Hepatocyte (in vitro differentiated cells): Measurements from ENCODE around the gene CEBPZ. TPM values are rescaled to one million over a fixed set of nuclear protein-coding genes. Genes with fewer than 3 reads are reported as not detected.

Experiments
- DNase-seq: peaks from one replicate; pipeline ENCODE4 v3.0.0-alpha.2; 2016; ENCODE audit warnings: low spot score
- H2AFZ ChIP-seq: fragments of 200-600 bp; sonication (generic); 2 replicates; pipeline ENCODE4 v1.6.0; 2016; ENCODE audit warnings: antibody characterized with exemption, mild to moderate bottlenecking
- H3K27ac ChIP-seq: fragments of 200-600 bp; sonication (generic); 2 replicates; pipeline ENCODE4 v1.5.1; 2016; ENCODE audit warnings: mild to moderate bottlenecking
- H3K27me3 ChIP-seq: fragments of 200-600 bp; sonication (generic); 2 replicates; pipeline ENCODE4 v1.6.1; 2016
- H3K36me3 ChIP-seq: fragments of 200-600 bp; sonication (generic); replicated peaks from 2 replicates; pipeline ENCODE4 v1.5.1; 2016; ENCODE audit warnings: low read depth; ENCODE audit not compliant: insufficient read depth
- H3K4me1 ChIP-seq: fragments of 200-600 bp; sonication (generic); 2 replicates; pipeline ENCODE4 v1.5.1; 2016; ENCODE audit warnings: mild to moderate bottlenecking, moderate library complexity; ENCODE audit not compliant: insufficient read depth
- H3K4me2 ChIP-seq: fragments of 200-600 bp; sonication (generic); 2 replicates; pipeline ENCODE4 v1.6.0; 2016
- H3K4me3 ChIP-seq: fragments of 200-600 bp; sonication (generic); 2 replicates; pipeline ENCODE4 v1.5.1; 2016; ENCODE audit warnings: mild to moderate bottlenecking
- H3K79me2 ChIP-seq: fragments of 200-600 bp; sonication (generic); 2 replicates; pipeline ENCODE4 v1.6.0; 2017; ENCODE audit warnings: mild to moderate bottlenecking
- H3K9me2 ChIP-seq: fragments of 200-600 bp; sonication (generic); replicated peaks from 2 replicates; pipeline ENCODE4 v1.6.0; 2017; ENCODE audit warnings: mild to moderate bottlenecking; ENCODE audit not compliant: insufficient read depth
- H3K9me3 ChIP-seq: fragments of 200-600 bp; sonication (generic); 2 replicates; pipeline ENCODE4 v1.5.1; 2016; ENCODE audit warnings: low read depth, mild to moderate bottlenecking
- H4K20me1 ChIP-seq: fragments of 200-600 bp; sonication (generic); 2 replicates; pipeline ENCODE4 v1.6.0; 2016; ENCODE audit warnings: mild to moderate bottlenecking; ENCODE audit not compliant: insufficient read depth, poor library complexity, severe bottlenecking
- EZH2 ChIP-seq: fragments of 200-600 bp; sonication (generic); IDR thresholded peaks from 2 replicates; pipeline ENCODE4 v1.6.1; 2016; ENCODE audit warnings: antibody characterized with exemption, mild to moderate bottlenecking, borderline replicate concordance
- EZH2phosphoT487 ChIP-seq: fragments of 200-600 bp; sonication (generic); IDR thresholded peaks from one replicate; pipeline ENCODE4 v1.6.1; 2018; ENCODE audit warnings: antibody characterized with exemption, mild to moderate bottlenecking, low read depth, moderate library complexity; ENCODE audit not compliant: unreplicated experiment, severe bottlenecking
- WGBS: methylation state at CpG from one replicate; pipeline ENCODE4 v1.1.6; 2016; ENCODE audit warnings: low lambda C conversion rate; ENCODE audit errors: missing lambda C conversion rate; 5-methylcytosine and 5-hydroxymethylcytosine counted together
- polyA plus RNA-seq: library from polyadenylated mRNA; unstranded; fragments of >200 nt; fragmentation: Nextera tagmentation; extraction: Ambion mirVana; gene quantifications from 2 replicates; pipeline ENCODE4 v1.2.1, GENCODE V29; 2016
- total RNA-seq: library from RNA; depleted of rRNA; stranded (reverse); fragments of >200 nt; gene quantifications from 2 replicates; pipeline ENCODE4 v1.2.3, GENCODE V29; 2014
- TF ChIP-seq, protein P1 (sequence below): fragments of 200-600 bp; sonication (generic); IDR thresholded peaks from 2 replicates; pipeline ENCODE4 v1.5.1; 2016; ENCODE audit warnings: antibody characterized with exemption, mild to moderate bottlenecking; ENCODE audit not compliant: poor library complexity

The CEBPZ gene
- total and polyA plus RNA-seq, 2 experiments from 2014 or later: 21.5 to 40.3 TPM

DNA sequence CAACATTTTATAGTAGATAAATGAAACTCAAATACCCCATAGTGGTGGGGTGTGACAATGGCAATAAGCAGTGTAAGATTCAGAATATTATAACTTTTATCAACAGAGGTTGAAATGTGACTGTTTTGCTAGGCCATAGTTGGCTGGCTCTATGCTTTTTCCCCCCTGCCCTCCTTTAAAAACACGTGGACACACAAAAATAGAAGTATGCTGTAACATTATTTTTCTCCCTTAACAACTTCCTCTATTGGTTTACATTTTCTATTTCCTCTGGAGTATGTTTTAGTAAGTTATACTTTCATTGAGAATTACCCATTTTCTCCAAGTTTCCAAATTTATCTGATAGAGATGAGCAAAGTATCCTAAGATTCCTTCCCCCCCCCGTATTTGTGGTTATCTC is 31.1 kb upstream of the CEBPZ start:
- Histone ChIP-seq H3K4me2 (no peak overlapping the region), H3K4me1 (no peaks in the 10 kb centered on the region), H3K27me3 (no peaks in the 10 kb centered on the region), H3K9me3 (no peaks in the 10 kb centered on the region), H4K20me1 (no peaks in the 10 kb centered on the region), H3K36me3 (no peaks in the 10 kb centered on the region), H3K27ac (no peak overlapping the region), H2AFZ (no peak overlapping the region), H3K79me2 (no peaks in the 10 kb centered on the region), H3K4me3 (no peak overlapping the region), H3K9me2 (no peaks in the 10 kb centered on the region)
- 77% methylated on average over 2 of the region's 2 CpGs for WGBS
- DNase-seq: no peak
- TF ChIP-seq, protein P1, sequence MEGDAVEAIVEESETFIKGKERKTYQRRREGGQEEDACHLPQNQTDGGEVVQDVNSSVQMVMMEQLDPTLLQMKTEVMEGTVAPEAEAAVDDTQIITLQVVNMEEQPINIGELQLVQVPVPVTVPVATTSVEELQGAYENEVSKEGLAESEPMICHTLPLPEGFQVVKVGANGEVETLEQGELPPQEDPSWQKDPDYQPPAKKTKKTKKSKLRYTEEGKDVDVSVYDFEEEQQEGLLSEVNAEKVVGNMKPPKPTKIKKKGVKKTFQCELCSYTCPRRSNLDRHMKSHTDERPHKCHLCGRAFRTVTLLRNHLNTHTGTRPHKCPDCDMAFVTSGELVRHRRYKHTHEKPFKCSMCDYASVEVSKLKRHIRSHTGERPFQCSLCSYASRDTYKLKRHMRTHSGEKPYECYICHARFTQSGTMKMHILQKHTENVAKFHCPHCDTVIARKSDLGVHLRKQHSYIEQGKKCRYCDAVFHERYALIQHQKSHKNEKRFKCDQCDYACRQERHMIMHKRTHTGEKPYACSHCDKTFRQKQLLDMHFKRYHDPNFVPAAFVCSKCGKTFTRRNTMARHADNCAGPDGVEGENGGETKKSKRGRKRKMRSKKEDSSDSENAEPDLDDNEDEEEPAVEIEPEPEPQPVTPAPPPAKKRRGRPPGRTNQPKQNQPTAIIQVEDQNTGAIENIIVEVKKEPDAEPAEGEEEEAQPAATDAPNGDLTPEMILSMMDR: no peak
- TF ChIP-seq EZH2: no peak
- no peak for TF ChIP-seq EZH2phosphoT487

DNA sequence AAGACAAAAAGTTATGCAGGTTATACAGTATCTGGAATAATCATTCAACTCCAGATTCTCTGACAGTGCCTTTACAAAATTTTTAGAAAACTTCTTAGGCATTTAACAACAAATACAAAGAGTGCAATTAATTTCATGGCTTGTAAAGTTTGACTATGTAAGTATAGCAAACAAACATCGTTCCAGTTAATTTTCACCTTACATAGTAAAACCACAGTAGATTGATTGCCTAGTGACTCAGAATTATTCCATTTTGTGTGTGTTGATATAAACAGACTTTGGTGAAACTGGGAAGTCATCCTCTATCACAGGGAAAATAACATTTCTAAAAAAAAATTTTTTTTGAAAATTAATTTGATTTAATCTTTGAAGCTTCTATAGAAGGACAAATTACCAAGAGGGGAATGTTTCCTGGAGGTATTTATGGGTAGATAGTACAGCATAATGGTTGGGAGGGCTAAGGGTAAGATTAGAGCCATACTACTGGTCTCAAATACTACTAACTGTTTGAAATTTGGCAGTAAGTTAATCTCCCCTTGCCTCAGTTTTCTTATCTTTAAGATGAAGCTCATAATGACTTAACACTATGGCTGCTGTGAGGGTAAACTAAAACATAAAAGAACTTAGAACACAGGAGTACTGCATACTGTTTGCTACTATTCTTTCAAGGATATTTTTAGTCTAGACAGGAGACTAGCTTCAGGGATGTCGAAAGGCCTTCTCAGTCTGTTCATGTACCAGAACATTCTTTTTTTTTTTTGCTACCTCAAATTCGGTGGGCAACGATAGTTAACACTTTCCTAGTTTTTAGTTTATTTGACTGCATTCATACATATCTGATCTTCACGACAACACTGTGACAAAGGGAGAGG is 19.7 kb upstream of the CEBPZ start:
- no peak overlapping the region for H3K4me2 ChIP-seq
- no peaks in the 10 kb centered on the region for H3K36me3 ChIP-seq
- no peak for DNase-seq
- H3K27ac ChIP-seq: no peak overlapping the region
- no peaks in the 10 kb centered on the region for H3K9me3 ChIP-seq
- no peaks in the 10 kb centered on the region for H4K20me1 ChIP-seq
- no peak overlapping the region for H2AFZ ChIP-seq
- H3K79me2 ChIP-seq: no peaks in the 10 kb centered on the region
- no peak overlapping the region for H3K4me3 ChIP-seq
- H3K9me2 ChIP-seq: no peaks in the 10 kb centered on the region
- WGBS: 76% methylated on average over 5 of the region's 5 CpGs
- no peaks in the 10 kb centered on the region for H3K27me3 ChIP-seq
- H3K4me1 ChIP-seq: no peaks in the 10 kb centered on the region
- TF ChIP-seq, protein P1: no peak
- TF ChIP-seq EZH2phosphoT487 (no peak), EZH2 (no peak)

DNA sequence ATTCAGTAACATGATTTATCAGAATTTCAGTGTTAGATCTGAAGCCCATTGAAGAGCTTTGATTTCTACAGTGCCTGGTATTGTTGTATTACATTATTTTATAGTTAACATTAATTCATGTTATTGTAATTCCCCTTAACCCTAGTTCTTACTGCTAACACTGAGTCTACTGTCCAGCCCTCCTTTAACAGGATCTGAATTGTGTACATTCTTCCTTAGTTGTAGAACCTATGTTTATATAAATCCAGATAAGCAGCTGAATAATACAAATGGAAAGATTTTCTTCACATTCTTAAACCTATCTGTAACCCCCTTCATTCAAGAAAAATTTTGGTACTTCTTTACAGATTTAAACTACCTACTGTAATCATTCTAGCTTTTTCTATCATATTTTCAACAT is 14.8 kb upstream of the CEBPZ start:
- TF ChIP-seq EZH2 (no peak), EZH2phosphoT487 (no peak)
- TF ChIP-seq, protein P1: no peak
- no peak overlapping the region for H2AFZ ChIP-seq

More for the DNA sequence above, 14.8 kb upstream of the CEBPZ start:
- no peak overlapping the region for H3K4me3 ChIP-seq
- H3K27me3 ChIP-seq: no peaks in the 10 kb centered on the region
- no peaks in the 10 kb centered on the region for H3K9me3 ChIP-seq
- H3K9me2 ChIP-seq: no peaks in the 10 kb centered on the region
- no peaks in the 10 kb centered on the region for H3K79me2 ChIP-seq
- no peaks in the 10 kb centered on the region for H4K20me1 ChIP-seq
- H3K4me2 ChIP-seq: no peak overlapping the region
- no peaks in the 10 kb centered on the region for H3K36me3 ChIP-seq
- no peaks in the 10 kb centered on the region for H3K4me1 ChIP-seq
- H3K27ac ChIP-seq: no peak overlapping the region
- DNase-seq: no peak
